D721Med (cell line): ENCODE measurements around the gene SRSF8.

Experiments
- DNase-seq: peaks from one replicate; pipeline ENCODE4 v3.0.0; 2011; ENCODE audit warnings: low spot score; ENCODE audit not compliant: insufficient read length
- FAIRE-seq: peaks from 2 replicates; lab custom pipeline; 2011; peaks lifted over from hg19 to GRCh38; lab: Jason Lieb, UNC
- CTCF ChIP-seq: IDR thresholded peaks from 2 replicates; pipeline ENCODE4 v1.5.1; 2012; ENCODE audit warnings: mild to moderate bottlenecking, control low read depth; ENCODE audit not compliant: insufficient read depth; ENCODE audit errors: missing control alignments

The SRSF8 gene

GRCh38 chr11:95119361-95120060, 52.8 kb downstream of the SRSF8 start:
- FAIRE-seq (no peak), DNase-seq (no peak)
- TF ChIP-seq CTCF = no peak
